Measurements from ENCODE around the gene STK38.
"Not testable (repeated sequence)": the region's sequence is repeated elsewhere in the genome, so short reads cannot be mapped to it uniquely, and the experiment has no call there.

Gene STK38

GRCh38 chr6:36572353-36573311 lies 25.4 kb upstream of the STK38 start:
- not testable (repeated sequence) for H2BK120ac ChIP-seq (ENCODE audit: insufficient read depth, low read length, poor library complexity); H2BK12ac ChIP-seq (ENCODE audit: low read length); H3K79me2 ChIP-seq (ENCODE audit: control insufficient read depth, insufficient read depth, low read length, poor library complexity); H3K9me3 ChIP-seq (ENCODE audit: insufficient read depth, low read depth, low read length); H3K4ac ChIP-seq (ENCODE audit: low read depth, low read length); H3K79me1 ChIP-seq (ENCODE audit: low read length); H3K36me3 ChIP-seq (ENCODE audit: control insufficient read depth in 1 of 2, insufficient read depth in 2 of 2, low read length in 2 of 2); H3K23ac ChIP-seq (ENCODE audit: low read length); H4K91ac ChIP-seq (ENCODE audit: low read depth, low read length); H3K9ac ChIP-seq (ENCODE audit: low read length); H4K12ac ChIP-seq (ENCODE audit: low read depth, low read length); H2BK5ac ChIP-seq (ENCODE audit: low read depth, low read length, poor library complexity); H3K4me2 ChIP-seq (ENCODE audit: low read length); H3K14ac ChIP-seq (ENCODE audit: low read length); H4K8ac ChIP-seq (ENCODE audit: low read depth, low read length); H3K18ac ChIP-seq (ENCODE audit: low read length); H2AK5ac ChIP-seq (ENCODE audit: low read length); H3K27me3 ChIP-seq (ENCODE audit: insufficient read depth, low read length); H3K4me3 ChIP-seq (ENCODE audit: low read depth, low read length); H3K27ac ChIP-seq (ENCODE audit: low read depth, low read length); H2AFZ ChIP-seq (ENCODE audit: insufficient read depth, low read length, poor library complexity); H3K4me1 ChIP-seq (ENCODE audit: control insufficient read depth in 1 of 2, insufficient read depth in 2 of 2, low read length in 2 of 2)
- peak; percentile 77 to 96 for DNase-seq
- no CpG with 5 or more reads among the region's 12 CpGs for WGBS (ENCODE audit: extremely low coverage, insufficient coverage, insufficient read length)

- Histone ChIP-seq H3K9ac (ENCODE audit: low read length) (no peak overlapping the region), H4K91ac (ENCODE audit: low read depth, low read length) (no peak overlapping the region), H3K9me3 (ENCODE audit: insufficient read depth, low read depth, low read length) (no peaks in the 10 kb centered on the region), H3K4me1 (ENCODE audit: control insufficient read depth in 1 of 2, insufficient read depth in 2 of 2, low read length in 2 of 2) (peaks cover 0 to 2% of the 10 kb centered on the region in 2 experiments), H2AK5ac (ENCODE audit: low read length) (no peak overlapping the region), H4K12ac (ENCODE audit: low read depth, low read length) (no peak overlapping the region), H3K4me3 (ENCODE audit: low read depth, low read length) (no peak overlapping the region), H3K36me3 (ENCODE audit: control insufficient read depth in 1 of 2, insufficient read depth in 2 of 2, low read length in 2 of 2) (no peaks in the 10 kb centered on the region), H2BK12ac (ENCODE audit: low read length) (no peak overlapping the region), H3K23ac (ENCODE audit: low read length) (no peak overlapping the region), H3K27me3 (ENCODE audit: insufficient read depth, low read length) (no peaks in the 10 kb centered on the region), H4K8ac (ENCODE audit: low read depth, low read length) (no peak overlapping the region), H3K79me1 (ENCODE audit: low read length) (peaks cover 2% of the 10 kb centered on the region), H2BK5ac (ENCODE audit: low read depth, low read length, poor library complexity) (no peak overlapping the region), H2BK120ac (ENCODE audit: insufficient read depth, low read length, poor library complexity) (no peak overlapping the region), H3K27ac (ENCODE audit: low read depth, low read length) (no peak overlapping the region), H3K18ac (ENCODE audit: low read length) (no peak overlapping the region), H3K4me2 (ENCODE audit: low read length) (no peak overlapping the region), H3K14ac (ENCODE audit: low read length) (no peak overlapping the region), H3K79me2 (ENCODE audit: control insufficient read depth, insufficient read depth, low read length, poor library complexity) (no peaks in the 10 kb centered on the region), H3K4ac (ENCODE audit: low read depth, low read length) (no peak overlapping the region), H2AFZ (ENCODE audit: insufficient read depth, low read length, poor library complexity) (no peak overlapping the region)
- WGBS (ENCODE audit: extremely low coverage, insufficient coverage, insufficient read length): no CpG with 5 or more reads among the region's 4 CpGs
- DNase-seq: no peak
Observed at GRCh38 chr6:36571122-36572043, 24.1 kb upstream of the STK38 start.

- Histone ChIP-seq H2AK5ac (ENCODE audit: low read length) (no peak overlapping the region), H3K23ac (ENCODE audit: low read length) (no peak overlapping the region), H3K9ac (ENCODE audit: low read length) (no peak overlapping the region), H3K18ac (ENCODE audit: low read length) (no peak overlapping the region), H2BK12ac (ENCODE audit: low read length) (no peak overlapping the region), H4K8ac (ENCODE audit: low read depth, low read length) (no peak overlapping the region), H3K14ac (ENCODE audit: low read length) (no peak overlapping the region), H4K91ac (ENCODE audit: low read depth, low read length) (no peak overlapping the region), H2AFZ (ENCODE audit: insufficient read depth, low read length, poor library complexity) (no peak overlapping the region), H3K9me3 (ENCODE audit: insufficient read depth, low read depth, low read length) (no peaks in the 10 kb centered on the region), H3K27me3 (ENCODE audit: insufficient read depth, low read length) (no peaks in the 10 kb centered on the region), H3K4me3 (ENCODE audit: low read depth, low read length) (no peak overlapping the region), H3K79me2 (ENCODE audit: control insufficient read depth, insufficient read depth, low read length, poor library complexity) (no peaks in the 10 kb centered on the region), H3K36me3 (ENCODE audit: control insufficient read depth in 1 of 2, insufficient read depth in 2 of 2, low read length in 2 of 2) (no peaks in the 10 kb centered on the region), H2BK120ac (ENCODE audit: insufficient read depth, low read length, poor library complexity) (no peak overlapping the region), H4K12ac (ENCODE audit: low read depth, low read length) (no peak overlapping the region), H3K79me1 (ENCODE audit: low read length) (peaks cover 2% of the 10 kb centered on the region), H3K4me1 (ENCODE audit: control insufficient read depth in 1 of 2, insufficient read depth in 2 of 2, low read length in 2 of 2) (peaks cover 0 to 2% of the 10 kb centered on the region in 2 experiments), H3K4ac (ENCODE audit: low read depth, low read length) (no peak overlapping the region), H3K27ac (ENCODE audit: low read depth, low read length) (no peak overlapping the region), H3K4me2 (ENCODE audit: low read length) (no peak overlapping the region), H2BK5ac (ENCODE audit: low read depth, low read length, poor library complexity) (no peak overlapping the region)
- WGBS (ENCODE audit: extremely low coverage, insufficient coverage, insufficient read length): no CpG with 5 or more reads among the region's 2 CpGs
- no peak for DNase-seq
Observed at GRCh38 chr6:36570264-36570663, 23.0 kb upstream of the STK38 start.

- Histone ChIP-seq H4K91ac (ENCODE audit: low read depth, low read length) (no peak overlapping the region), H4K8ac (ENCODE audit: low read depth, low read length) (no peak overlapping the region), H3K27me3 (ENCODE audit: insufficient read depth, low read length) (no peaks in the 10 kb centered on the region), H3K18ac (ENCODE audit: low read length) (no peak overlapping the region), H2BK120ac (ENCODE audit: insufficient read depth, low read length, poor library complexity) (no peak overlapping the region), H2BK5ac (ENCODE audit: low read depth, low read length, poor library complexity) (no peak overlapping the region), H3K4ac (ENCODE audit: low read depth, low read length) (no peak overlapping the region), H4K12ac (ENCODE audit: low read depth, low read length) (no peak overlapping the region), H3K27ac (ENCODE audit: low read depth, low read length) (no peak overlapping the region), H3K9ac (ENCODE audit: low read length) (no peak overlapping the region), H3K4me2 (ENCODE audit: low read length) (no peak overlapping the region), H3K14ac (ENCODE audit: low read length) (no peak overlapping the region), H2BK12ac (ENCODE audit: low read length) (no peak overlapping the region), H3K79me1 (ENCODE audit: low read length) (no peaks in the 10 kb centered on the region), H3K4me3 (ENCODE audit: low read depth, low read length) (no peak overlapping the region), H2AK5ac (ENCODE audit: low read length) (no peak overlapping the region), H3K79me2 (ENCODE audit: control insufficient read depth, insufficient read depth, low read length, poor library complexity) (no peaks in the 10 kb centered on the region), H3K23ac (ENCODE audit: low read length) (no peak overlapping the region), H3K4me1 (ENCODE audit: control insufficient read depth in 1 of 2, insufficient read depth in 2 of 2, low read length in 2 of 2) (peaks cover 0 to 2% of the 10 kb centered on the region in 2 experiments), H3K36me3 (ENCODE audit: control insufficient read depth in 1 of 2, insufficient read depth in 2 of 2, low read length in 2 of 2) (no peaks in the 10 kb centered on the region), H2AFZ (ENCODE audit: insufficient read depth, low read length, poor library complexity) (no peak overlapping the region), H3K9me3 (ENCODE audit: insufficient read depth, low read depth, low read length) (no peaks in the 10 kb centered on the region)
- no CpG with 5 or more reads among the region's 8 CpGs for WGBS (ENCODE audit: extremely low coverage, insufficient coverage, insufficient read length)
- no peak for DNase-seq
Observed at GRCh38 chr6:36566418-36566905, 19.2 kb upstream of the STK38 start.

Data from trophoblast cell (in vitro differentiated cells and primary cell).